Measurements from ENCODE around the gene ZNF467.

Gene ZNF467

DNA sequence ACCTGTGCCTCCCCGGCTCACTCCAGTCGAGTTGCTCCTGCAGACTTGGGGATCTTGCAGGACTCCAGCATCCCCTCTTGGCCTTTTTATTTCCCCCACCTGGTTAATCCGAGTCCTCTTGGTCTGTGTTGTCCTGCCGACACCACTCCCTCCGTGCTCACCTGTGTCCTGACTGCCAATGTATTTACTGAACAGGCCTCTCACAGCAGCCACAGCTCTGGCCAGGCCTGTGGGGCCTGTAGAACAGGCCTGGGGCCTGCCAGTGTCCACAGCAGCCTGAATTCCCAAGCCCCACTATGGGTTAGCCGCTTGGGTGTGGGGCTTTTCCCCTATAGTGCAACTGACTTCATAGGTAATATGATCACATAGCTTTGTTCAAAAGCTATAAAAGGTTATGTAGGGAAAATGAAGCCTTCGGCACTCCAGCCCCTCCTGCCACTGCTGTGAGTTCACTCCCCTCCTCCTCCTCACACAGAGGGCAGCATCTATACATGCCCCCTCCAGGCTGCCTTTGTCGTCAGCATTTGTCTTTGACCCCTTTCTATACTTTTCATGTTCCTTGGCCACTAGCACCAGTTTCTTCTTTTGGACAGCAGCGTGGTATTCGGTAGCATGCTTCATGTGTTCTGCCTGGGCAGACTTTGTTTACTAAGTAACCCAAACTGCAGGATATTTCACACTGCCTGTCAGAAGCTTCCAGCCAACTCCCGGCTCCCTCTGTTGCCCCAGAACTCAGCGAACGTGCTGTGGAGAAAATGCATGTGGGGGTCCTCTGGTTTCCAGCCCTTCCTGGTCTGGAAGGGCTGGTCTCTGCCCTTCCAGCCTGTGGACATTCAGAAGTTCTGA, 46.1 kb downstream of the ZNF467 start:
- Histone ChIP-seq H3K9me3 (ENCODE audit: insufficient read depth, low read depth, low read length) (no peaks in the 10 kb centered on the region), H3K36me3 (ENCODE audit: insufficient read depth, low read depth, low read length) (peaks cover 61% of the 10 kb centered on the region), H3K4me3 (ENCODE audit: low read length) (no peak overlapping the region), H3K27ac (ENCODE audit: low read length) (no peak overlapping the region), H3K4me1 (ENCODE audit: insufficient read depth, low read length) (no peaks in the 10 kb centered on the region), H3K27me3 (ENCODE audit: insufficient read depth, low read length) (no peaks in the 10 kb centered on the region), H3K9ac (ENCODE audit: low read depth, low read length) (no peak overlapping the region)

DNA sequence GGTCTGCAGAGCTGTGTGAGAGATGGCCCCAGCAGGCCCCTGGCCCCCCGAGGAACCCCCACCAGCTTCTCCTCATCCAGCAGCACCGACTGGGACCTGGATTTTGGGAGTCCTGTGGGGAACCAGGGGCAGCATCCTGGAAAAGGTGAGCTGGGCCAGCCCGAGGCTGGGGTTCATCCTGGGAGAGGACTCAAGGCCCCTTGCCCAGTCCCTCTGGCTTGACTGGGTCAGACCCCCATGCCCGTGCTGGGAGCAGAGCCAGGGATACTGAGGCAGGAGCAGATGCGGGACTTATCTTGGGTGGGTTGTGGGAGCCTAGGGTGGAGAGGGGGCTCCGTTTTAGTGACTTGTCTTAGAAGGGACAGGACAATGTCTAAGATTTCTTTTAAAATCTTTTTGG, 47.5 kb downstream of the ZNF467 start:
- no peak overlapping the region for H3K4me3 ChIP-seq (ENCODE audit: low read length)
- H3K36me3 ChIP-seq (ENCODE audit: insufficient read depth, low read depth, low read length), result peaks cover 71% of the 10 kb centered on the region
- no peaks in the 10 kb centered on the region for H3K27me3 ChIP-seq (ENCODE audit: insufficient read depth, low read length)
- H3K9ac ChIP-seq (ENCODE audit: low read depth, low read length), result no peak overlapping the region
- H3K4me1 ChIP-seq (ENCODE audit: insufficient read depth, low read length), result no peaks in the 10 kb centered on the region
- H3K9me3 ChIP-seq (ENCODE audit: insufficient read depth, low read depth, low read length), result no peaks in the 10 kb centered on the region
- H3K27ac ChIP-seq (ENCODE audit: low read length), result no peak overlapping the region

DNA sequence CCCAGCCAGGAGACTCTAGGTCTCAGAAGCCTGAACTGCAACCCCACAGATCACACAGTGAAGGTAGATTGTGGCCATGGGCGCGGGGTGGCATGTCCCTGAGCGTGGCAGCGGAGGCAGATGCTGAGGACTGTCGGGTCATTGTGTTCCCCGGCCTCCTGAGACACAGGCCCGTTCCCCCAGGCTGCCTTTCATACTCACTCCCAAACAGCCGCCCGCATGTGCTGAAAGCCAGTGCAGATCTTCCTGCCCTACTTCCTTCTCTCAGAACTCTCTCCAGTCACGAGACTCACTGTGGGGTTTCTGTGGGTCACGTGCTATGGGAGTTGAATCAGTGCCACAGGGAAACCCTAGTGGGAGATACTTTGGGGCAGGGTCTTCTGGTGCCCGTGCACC, 48.0 kb downstream of the ZNF467 start:
- H3K27ac ChIP-seq (ENCODE audit: low read length), result no peak overlapping the region
- H3K9ac ChIP-seq (ENCODE audit: low read depth, low read length), result no peak overlapping the region
- H3K36me3 ChIP-seq (ENCODE audit: insufficient read depth, low read depth, low read length), result peaks cover 73% of the 10 kb centered on the region
- H3K27me3 ChIP-seq (ENCODE audit: insufficient read depth, low read length), result no peaks in the 10 kb centered on the region
- no peaks in the 10 kb centered on the region for H3K4me1 ChIP-seq (ENCODE audit: insufficient read depth, low read length)
- no peak overlapping the region for H3K4me3 ChIP-seq (ENCODE audit: low read length)
- no peaks in the 10 kb centered on the region for H3K9me3 ChIP-seq (ENCODE audit: insufficient read depth, low read depth, low read length)

DNA sequence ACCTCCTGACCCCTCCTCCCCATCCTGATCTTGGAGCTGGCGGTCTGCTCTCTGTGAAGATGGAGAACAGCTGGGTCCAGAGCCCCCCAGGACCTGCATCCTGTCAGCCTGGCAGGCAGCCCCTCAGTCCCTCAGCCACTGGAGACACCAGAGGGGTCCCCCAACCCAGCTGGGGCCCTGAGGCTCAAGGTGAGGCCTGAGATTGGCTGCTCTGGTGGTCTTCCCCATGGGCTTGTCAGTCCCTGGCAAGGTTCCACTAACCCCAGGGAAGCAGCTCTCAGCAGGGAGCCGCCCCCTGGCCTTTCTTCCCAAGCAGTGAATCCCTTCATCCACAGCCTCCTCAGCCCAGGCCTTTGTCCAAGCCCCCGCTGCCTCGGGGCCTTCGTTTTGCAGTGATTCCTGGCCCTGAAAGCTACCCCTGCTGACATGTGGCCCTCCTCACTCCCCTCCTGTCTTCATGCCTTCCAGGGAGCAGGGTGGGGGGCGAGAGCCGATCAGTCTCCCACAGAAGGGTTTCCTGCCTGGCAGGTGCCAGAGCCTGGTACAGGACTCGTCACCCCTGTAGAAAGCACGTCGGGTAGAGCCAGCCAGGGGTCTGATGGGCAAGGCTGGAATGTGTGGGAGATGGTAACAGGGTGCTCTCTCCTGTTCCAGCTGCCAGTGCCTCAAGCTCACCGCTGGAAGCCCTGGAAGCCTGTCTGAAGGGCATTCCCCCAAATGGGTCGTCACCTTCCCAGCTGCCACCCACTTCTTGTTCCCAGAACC, 48.5 kb downstream of the ZNF467 start:
- Histone ChIP-seq H3K4me3 (ENCODE audit: low read length) (no peak overlapping the region), H3K27me3 (ENCODE audit: insufficient read depth, low read length) (no peaks in the 10 kb centered on the region), H3K9me3 (ENCODE audit: insufficient read depth, low read depth, low read length) (no peaks in the 10 kb centered on the region), H3K27ac (ENCODE audit: low read length) (no peak overlapping the region), H3K4me1 (ENCODE audit: insufficient read depth, low read length) (no peaks in the 10 kb centered on the region), H3K36me3 (ENCODE audit: insufficient read depth, low read depth, low read length) (peaks cover 72% of the 10 kb centered on the region), H3K9ac (ENCODE audit: low read depth, low read length) (no peak overlapping the region)

DNA sequence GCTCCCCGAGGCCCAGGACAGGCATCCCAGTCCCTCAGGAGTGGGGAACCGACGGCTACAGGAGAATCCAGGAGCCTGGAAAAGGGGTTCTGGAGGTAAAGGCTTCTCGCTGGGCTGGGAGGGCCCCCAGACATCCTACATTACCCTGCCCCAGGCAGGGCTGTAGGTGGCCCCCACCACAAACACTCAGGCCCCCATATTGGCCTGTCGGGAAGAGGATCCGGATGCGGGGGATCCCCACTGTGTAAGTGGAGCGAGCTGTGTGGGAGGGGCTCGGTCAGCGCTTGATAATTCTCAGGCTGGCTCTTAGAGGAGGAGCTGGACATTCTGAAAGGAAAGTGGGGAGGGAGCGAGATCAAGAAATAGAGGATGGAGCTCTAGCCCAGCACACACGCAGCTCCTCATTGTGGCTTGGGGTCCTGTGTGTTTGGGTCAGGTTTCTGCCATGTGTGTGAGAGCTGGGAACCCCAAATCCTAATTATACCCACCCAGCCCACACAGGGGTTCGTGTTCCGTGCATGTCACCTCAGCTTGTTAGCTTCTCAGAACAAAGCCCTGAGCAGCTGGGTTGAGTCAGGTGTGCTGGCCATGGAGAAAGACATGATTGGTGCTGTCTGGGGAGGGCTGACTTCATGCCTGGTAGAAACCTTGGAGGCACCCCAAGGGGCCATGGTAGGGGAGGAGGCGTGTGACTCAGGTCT, 49.4 kb downstream of the ZNF467 start:
- Histone ChIP-seq H3K36me3 (ENCODE audit: insufficient read depth, low read depth, low read length) (peaks cover 63% of the 10 kb centered on the region), H3K4me1 (ENCODE audit: insufficient read depth, low read length) (no peaks in the 10 kb centered on the region), H3K9ac (ENCODE audit: low read depth, low read length) (no peak overlapping the region)

DNA sequence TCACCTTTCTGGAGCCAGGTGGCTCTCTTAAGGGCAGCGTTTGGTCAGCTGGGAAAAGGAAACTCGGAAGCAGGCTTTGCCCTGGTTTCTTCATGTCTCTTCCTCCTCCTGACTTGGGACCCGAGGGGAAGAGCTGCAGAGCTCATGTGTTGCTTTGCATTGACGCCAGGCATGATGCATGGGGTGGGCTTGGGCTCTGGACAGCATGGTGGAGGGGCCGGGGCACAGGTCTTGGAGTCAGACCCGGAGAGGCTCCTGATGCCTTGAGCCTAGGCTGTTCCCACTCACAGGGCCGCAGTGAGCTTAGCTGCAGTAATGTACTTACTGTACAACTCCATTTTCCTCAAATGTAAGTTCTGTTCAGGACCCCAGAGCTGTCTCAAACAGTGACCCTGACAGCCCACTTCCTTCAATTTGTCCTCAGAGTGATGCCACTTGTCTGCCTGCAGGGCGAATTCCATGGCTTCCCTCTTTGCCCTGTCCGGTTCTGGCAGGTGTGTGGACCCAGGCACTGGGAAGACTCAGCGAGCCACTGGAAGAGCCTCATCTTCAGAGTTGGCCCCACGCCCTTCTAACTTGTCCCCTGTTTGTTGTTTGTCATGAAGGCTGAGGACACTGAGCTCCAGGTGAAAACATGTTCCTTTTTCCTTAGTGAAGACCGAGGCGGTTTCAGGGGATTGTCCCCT, 50.2 kb downstream of the ZNF467 start:
- Histone ChIP-seq H3K9me3 (ENCODE audit: insufficient read depth, low read depth, low read length) (no peaks in the 10 kb centered on the region), H3K27ac (ENCODE audit: low read length) (no peak overlapping the region), H3K4me3 (ENCODE audit: low read length) (no peak overlapping the region), H3K4me1 (ENCODE audit: insufficient read depth, low read length) (no peaks in the 10 kb centered on the region), H3K9ac (ENCODE audit: low read depth, low read length) (no peak overlapping the region), H3K27me3 (ENCODE audit: insufficient read depth, low read length) (no peaks in the 10 kb centered on the region), H3K36me3 (ENCODE audit: insufficient read depth, low read depth, low read length) (peaks cover 58% of the 10 kb centered on the region)

More for the DNA sequence above, 49.4 kb downstream of the ZNF467 start:
- H3K4me3 ChIP-seq (ENCODE audit: low read length), result no peak overlapping the region
- H3K27me3 ChIP-seq (ENCODE audit: insufficient read depth, low read length), result no peaks in the 10 kb centered on the region
- no peaks in the 10 kb centered on the region for H3K9me3 ChIP-seq (ENCODE audit: insufficient read depth, low read depth, low read length)
- H3K27ac ChIP-seq (ENCODE audit: low read length), result no peak overlapping the region

DNA sequence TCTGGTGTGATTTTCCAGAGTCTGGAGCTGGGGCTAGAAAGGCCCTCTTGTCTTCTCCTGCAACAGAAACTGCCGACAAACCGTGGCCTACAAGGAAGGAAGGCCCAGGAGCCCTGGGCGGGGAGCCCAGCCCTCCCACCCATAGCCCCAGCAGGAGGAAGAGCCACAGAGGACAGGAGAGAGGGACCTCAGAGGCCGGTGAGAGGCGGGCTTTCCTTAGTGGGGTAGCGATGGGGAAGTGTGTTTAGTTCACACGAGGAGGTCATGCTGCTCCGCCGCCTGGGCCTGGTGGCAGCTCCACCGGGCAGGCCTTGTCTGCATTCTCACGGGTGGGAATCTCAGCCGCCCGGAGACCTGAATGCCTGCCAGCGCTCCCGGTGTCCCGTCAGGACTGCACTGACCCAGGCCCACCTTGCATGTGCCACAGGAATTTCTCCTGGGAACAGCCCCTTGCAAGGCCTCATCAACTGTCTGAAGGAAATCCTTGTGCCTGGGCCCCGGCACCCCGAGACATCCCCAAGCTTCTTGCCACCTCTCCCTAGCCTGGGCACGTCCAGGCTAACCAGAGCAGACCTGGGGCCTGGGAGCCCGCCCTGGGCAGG, 50.9 kb downstream of the ZNF467 start:
- H3K27me3 ChIP-seq (ENCODE audit: insufficient read depth, low read length), result no peaks in the 10 kb centered on the region
- H3K4me1 ChIP-seq (ENCODE audit: insufficient read depth, low read length), result no peaks in the 10 kb centered on the region
- H3K27ac ChIP-seq (ENCODE audit: low read length), result no peak overlapping the region
- H3K4me3 ChIP-seq (ENCODE audit: low read length), result no peak overlapping the region
- no peak overlapping the region for H3K9ac ChIP-seq (ENCODE audit: low read depth, low read length)
- H3K36me3 ChIP-seq (ENCODE audit: insufficient read depth, low read depth, low read length), result peaks cover 55% of the 10 kb centered on the region
- no peaks in the 10 kb centered on the region for H3K9me3 ChIP-seq (ENCODE audit: insufficient read depth, low read depth, low read length)

DNA sequence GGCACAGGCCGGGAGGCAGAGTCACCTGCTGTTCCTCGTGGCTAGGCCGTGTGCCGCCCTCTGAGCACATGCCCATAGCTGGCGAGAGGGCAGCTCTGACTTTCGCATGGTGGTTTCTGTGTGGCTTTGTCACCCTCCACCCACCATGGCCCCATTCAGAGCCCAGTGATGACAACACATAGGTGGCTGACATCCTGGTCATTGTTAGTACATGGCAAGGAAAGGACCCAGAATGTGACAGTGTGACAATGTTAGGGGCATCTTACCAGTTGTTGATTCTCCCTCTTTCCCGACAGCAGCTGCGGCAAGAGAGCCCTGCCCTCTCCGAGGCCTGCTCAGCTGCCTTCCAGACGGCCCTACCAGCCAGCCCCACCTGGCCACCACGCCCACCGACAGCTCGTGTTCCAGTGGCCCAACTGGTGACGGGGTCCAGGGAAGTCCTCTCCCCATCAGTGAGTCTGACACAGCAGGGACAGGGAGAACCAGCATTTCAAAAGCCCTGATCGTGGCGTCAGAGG, 52.2 kb downstream of the ZNF467 start:
- no peaks in the 10 kb centered on the region for H3K4me1 ChIP-seq (ENCODE audit: insufficient read depth, low read length)
- no peaks in the 10 kb centered on the region for H3K27me3 ChIP-seq (ENCODE audit: insufficient read depth, low read length)
- no peak overlapping the region for H3K27ac ChIP-seq (ENCODE audit: low read length)
- peaks cover 46% of the 10 kb centered on the region for H3K36me3 ChIP-seq (ENCODE audit: insufficient read depth, low read depth, low read length)
- H3K4me3 ChIP-seq (ENCODE audit: low read length), result no peak overlapping the region
- H3K9me3 ChIP-seq (ENCODE audit: insufficient read depth, low read depth, low read length), result no peaks in the 10 kb centered on the region
- no peak overlapping the region for H3K9ac ChIP-seq (ENCODE audit: low read depth, low read length)

DNA sequence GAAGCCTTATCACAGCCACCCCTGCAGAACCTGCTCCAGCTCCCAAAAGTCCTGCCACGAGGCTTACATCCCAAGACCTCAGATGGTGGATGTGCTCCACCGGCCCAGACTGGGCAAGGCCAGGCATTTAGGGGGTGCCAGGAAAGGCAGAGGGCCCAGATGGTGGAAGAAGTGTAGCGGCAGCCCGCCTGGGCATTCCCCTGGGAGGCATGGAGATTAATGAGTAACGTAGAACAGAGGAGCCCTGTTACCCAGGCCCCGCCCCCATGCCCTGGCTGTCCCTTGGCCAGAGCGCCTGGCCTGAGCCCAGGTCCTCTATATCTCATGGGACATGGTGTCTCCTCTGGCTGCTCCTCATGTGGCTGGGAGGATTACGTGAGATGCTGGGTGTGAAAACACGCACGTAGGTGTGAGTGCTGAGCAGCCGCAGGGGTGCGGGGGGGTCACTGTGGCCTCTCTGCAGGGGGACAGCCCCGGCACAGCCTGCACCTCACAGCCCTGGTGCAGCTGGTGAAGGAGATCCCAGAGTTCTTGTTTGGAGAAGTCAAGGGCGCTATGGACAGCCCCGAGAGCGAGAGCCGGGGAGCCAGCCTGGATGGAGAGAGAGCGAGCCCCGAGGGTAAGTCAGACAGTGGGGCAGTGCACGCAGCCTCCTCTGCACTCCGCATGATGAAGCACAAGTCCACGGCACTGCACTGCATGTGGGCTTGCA, 52.9 kb downstream of the ZNF467 start:
- Histone ChIP-seq H3K9ac (ENCODE audit: low read depth, low read length) (no peak overlapping the region), H3K9me3 (ENCODE audit: insufficient read depth, low read depth, low read length) (no peaks in the 10 kb centered on the region), H3K36me3 (ENCODE audit: insufficient read depth, low read depth, low read length) (peaks cover 40% of the 10 kb centered on the region), H3K27ac (ENCODE audit: low read length) (no peak overlapping the region), H3K27me3 (ENCODE audit: insufficient read depth, low read length) (no peaks in the 10 kb centered on the region; the same call in 1 of the 2 replicates), H3K4me3 (ENCODE audit: low read length) (no peak overlapping the region), H3K4me1 (ENCODE audit: insufficient read depth, low read length) (peaks cover under 1% of the 10 kb centered on the region; the same call in 1 of the 2 replicates)

DNA sequence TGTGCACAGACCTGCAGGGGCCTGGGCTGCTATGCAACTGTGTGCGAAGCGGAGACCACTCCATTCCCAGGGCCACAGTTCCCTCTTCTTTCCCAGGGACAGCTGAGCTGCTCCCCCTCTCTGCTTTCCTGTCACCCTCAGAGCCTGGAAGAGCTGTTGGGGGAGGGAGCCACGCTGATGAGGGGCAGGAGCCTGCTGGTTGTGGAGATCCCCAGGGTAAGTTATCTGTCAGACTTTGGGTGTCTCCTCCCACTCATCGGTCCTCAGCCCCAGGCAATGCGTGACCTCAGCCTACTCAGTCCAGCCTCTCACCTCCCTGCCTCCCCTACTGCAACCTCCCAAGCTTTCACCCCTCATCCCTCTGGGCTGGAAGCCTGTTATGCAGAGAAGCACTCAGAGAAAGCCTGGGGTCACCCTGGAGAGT, 53.5 kb downstream of the ZNF467 start:
- H3K4me3 ChIP-seq (ENCODE audit: low read length), result no peak overlapping the region
- no peak overlapping the region for H3K27ac ChIP-seq (ENCODE audit: low read length)
- no peaks in the 10 kb centered on the region for H3K9me3 ChIP-seq (ENCODE audit: insufficient read depth, low read depth, low read length)
- peaks cover 35% of the 10 kb centered on the region for H3K36me3 ChIP-seq (ENCODE audit: insufficient read depth, low read depth, low read length)
- H3K4me1 ChIP-seq (ENCODE audit: insufficient read depth, low read length), result peaks cover 3% of the 10 kb centered on the region; the same call in 1 of the 2 replicates
- no peak overlapping the region for H3K9ac ChIP-seq (ENCODE audit: low read depth, low read length)
- no peaks in the 10 kb centered on the region; the same call in 1 of the 2 replicates for H3K27me3 ChIP-seq (ENCODE audit: insufficient read depth, low read length)
